ENCODE results near the gene KRR1.

The KRR1 gene

GRCh38 chr12:75526655-75527511, 15.5 kb upstream of the KRR1 start:
- TF ChIP-seq TAF1 (IDR thresholded peaks at IDR 0.05; ENCODE audit: low read depth) (no peak), TEAD4 (IDR thresholded peaks at IDR 0.05) (no peak), NFIC (IDR thresholded peaks at IDR 0.05) (no peak), FOXM1 (IDR thresholded peaks at IDR 0.05; ENCODE audit: borderline replicate concordance, low read depth) (no peak), EP300 (IDR thresholded peaks at IDR 0.05; ENCODE audit: borderline replicate concordance) (no peak), RAD21 (IDR thresholded peaks at IDR 0.05; ENCODE audit: low read depth) (peak; percentile 84), YY1 (IDR thresholded peaks at IDR 0.05; ENCODE audit: low read depth) (no peak), ZBTB7A (IDR thresholded peaks at IDR 0.05; ENCODE audit: low read depth) (no peak)

- TF ChIP-seq CREB1 (IDR thresholded peaks at IDR 0.05; ENCODE audit: low read depth) (no peak), MAX (IDR thresholded peaks at IDR 0.05) (no peak), ZBTB7A (IDR thresholded peaks at IDR 0.05; ENCODE audit: low read depth) (no peak), NFIC (IDR thresholded peaks at IDR 0.05) (no peak), FOXM1 (IDR thresholded peaks at IDR 0.05; ENCODE audit: borderline replicate concordance, low read depth) (no peak), USF1 (IDR thresholded peaks at IDR 0.05) (no peak), TCF12 (IDR thresholded peaks at IDR 0.05; ENCODE audit: low read depth) (no peak), RAD21 (IDR thresholded peaks at IDR 0.05; ENCODE audit: low read depth) (no peak), TEAD4 (IDR thresholded peaks at IDR 0.05) (no peak), EP300 (IDR thresholded peaks at IDR 0.05; ENCODE audit: borderline replicate concordance) (no peak), EGR1 (IDR thresholded peaks at IDR 0.05) (no peak), REST (IDR thresholded peaks at IDR 0.05; ENCODE audit: low read depth) (no peak), YY1 (IDR thresholded peaks at IDR 0.05; ENCODE audit: low read depth) (no peak), CEBPB (IDR thresholded peaks at IDR 0.05) (no peak), TAF1 (IDR thresholded peaks at IDR 0.05; ENCODE audit: low read depth) (no peak)
Measured at GRCh38 chr12:75525263-75525662, 13.9 kb upstream of the KRR1 start.

- TF ChIP-seq TEAD4 (IDR thresholded peaks at IDR 0.05), result no peak
- no peak for TF ChIP-seq REST (IDR thresholded peaks at IDR 0.05; ENCODE audit: low read depth)
- TF ChIP-seq CREB1 (IDR thresholded peaks at IDR 0.05; ENCODE audit: low read depth), result no peak
- TF ChIP-seq USF1 (IDR thresholded peaks at IDR 0.05), result no peak
- no peak for TF ChIP-seq TAF1 (IDR thresholded peaks at IDR 0.05; ENCODE audit: low read depth)
- TF ChIP-seq FOXM1 (IDR thresholded peaks at IDR 0.05; ENCODE audit: borderline replicate concordance, low read depth), result no peak
- TF ChIP-seq ZBTB7A (IDR thresholded peaks at IDR 0.05; ENCODE audit: low read depth), result no peak
- TF ChIP-seq YY1 (IDR thresholded peaks at IDR 0.05; ENCODE audit: low read depth), result no peak
- TF ChIP-seq CEBPB (IDR thresholded peaks at IDR 0.05), result no peak
- TF ChIP-seq NFIC (IDR thresholded peaks at IDR 0.05), result no peak
- TF ChIP-seq EP300 (IDR thresholded peaks at IDR 0.05; ENCODE audit: borderline replicate concordance), result no peak
- no peak for TF ChIP-seq MAX (IDR thresholded peaks at IDR 0.05)
- no peak for TF ChIP-seq TCF12 (IDR thresholded peaks at IDR 0.05; ENCODE audit: low read depth)
- no peak for TF ChIP-seq RAD21 (IDR thresholded peaks at IDR 0.05; ENCODE audit: low read depth)
- no peak for TF ChIP-seq EGR1 (IDR thresholded peaks at IDR 0.05)
Measured at GRCh38 chr12:75509621-75510020, 1.8 kb downstream of the KRR1 start.

- TF ChIP-seq YY1 (IDR thresholded peaks at IDR 0.05; ENCODE audit: low read depth) (no peak), REST (IDR thresholded peaks at IDR 0.05; ENCODE audit: low read depth) (no peak), CEBPB (IDR thresholded peaks at IDR 0.05) (0 out of 2 replicates have a peak, but pooled peaks have one; percentile 12)
Measured at GRCh38 chr12:75508159-75508558, 3.2 kb downstream of the KRR1 start.

Data from Ishikawa (cell line).